ENCODE results near the gene IFT88. TPM values are rescaled to one million over a fixed set of nuclear protein-coding genes. Genes with fewer than 3 reads are reported as not detected.

IFT88 gene
- total and polyA plus RNA-seq, 4 donors = 3.4 to 19.1 (median 13.0) TPM

GRCh38 chr13:20526664-20527063, 40.3 kb upstream of the IFT88 start:
- no peak overlapping the region for H3K27ac ChIP-seq (ENCODE audit: low read depth in 1 of 2, low read length in 2 of 2)
- H3K4me1 ChIP-seq (ENCODE audit: control insufficient read depth in 1 of 2, insufficient read depth in 2 of 2, low read length in 2 of 2) = no peaks in the 10 kb centered on the region
- intact Hi-C loops (cut with DNase I) = loop anchor here (5.0 kb wide), 1 partner anchor 41 kb away; the partner anchor contains the start of gene IFT88 (in 2 of the 2)
- DNase-seq (no peak), ATAC-seq (ENCODE audit: low FRiP score) (no peak)
- peak overlapping the region in 1 of 2 donors; percentile 97 for H3K4me3 ChIP-seq (ENCODE audit: low read length in 2 of 2)
- H3K36me3 ChIP-seq (ENCODE audit: control insufficient read depth in 1 of 2, insufficient read depth in 2 of 2, low read length in 1 of 2) = no peaks in the 10 kb centered on the region
- WGBS, 2 donors = 39 to 43% methylated on average over 6 of the region's 6 CpGs
- H3K27me3 ChIP-seq (ENCODE audit: control insufficient read depth in 1 of 2, insufficient read depth in 2 of 2, low read length in 1 of 2) = no peaks in the 10 kb centered on the region
- H3K9me3 ChIP-seq (ENCODE audit: control insufficient read depth, low read length) = no peaks in the 10 kb centered on the region

GRCh38 chr13:20528452-20528851, 38.5 kb upstream of the IFT88 start:
- intact Hi-C loops (cut with DNase I) = loop anchor here (5.0 kb wide), 1 partner anchor 39 kb away; the partner anchor contains the start of gene IFT88 (in 2 of the 2)
- Histone ChIP-seq H3K27ac (ENCODE audit: low read depth in 1 of 2, low read length in 2 of 2) (no peak overlapping the region), H3K36me3 (ENCODE audit: control insufficient read depth in 1 of 2, insufficient read depth in 2 of 2, low read length in 1 of 2) (no peaks in the 10 kb centered on the region), H3K27me3 (ENCODE audit: control insufficient read depth in 1 of 2, insufficient read depth in 2 of 2, low read length in 1 of 2) (peaks cover 0 to 2% of the 10 kb centered on the region in 2 donors), H3K4me3 (ENCODE audit: low read length in 2 of 2) (no peak overlapping the region), H3K4me1 (ENCODE audit: control insufficient read depth in 1 of 2, insufficient read depth in 2 of 2, low read length in 2 of 2) (no peaks in the 10 kb centered on the region), H3K9me3 (ENCODE audit: control insufficient read depth, low read length) (no peaks in the 10 kb centered on the region)
- ATAC-seq (ENCODE audit: low FRiP score) = no peak
- no peak for DNase-seq
- WGBS, 2 donors = 88 to 93% methylated on average over 2 of the region's 2 CpGs

- WGBS, 2 donors = 77 to 80% methylated on average over 10 of the region's 10 CpGs
- no peak for ATAC-seq (ENCODE audit: low FRiP score)
- Histone ChIP-seq H3K4me3 (ENCODE audit: low read length in 2 of 2) (no peak overlapping the region), H3K9me3 (ENCODE audit: control insufficient read depth, low read length) (no peaks in the 10 kb centered on the region), H3K4me1 (ENCODE audit: control insufficient read depth in 1 of 2, insufficient read depth in 2 of 2, low read length in 2 of 2) (no peaks in the 10 kb centered on the region), H3K36me3 (ENCODE audit: control insufficient read depth in 1 of 2, insufficient read depth in 2 of 2, low read length in 1 of 2) (no peaks in the 10 kb centered on the region), H3K27ac (ENCODE audit: low read depth in 1 of 2, low read length in 2 of 2) (no peak overlapping the region), H3K27me3 (ENCODE audit: control insufficient read depth in 1 of 2, insufficient read depth in 2 of 2, low read length in 1 of 2) (peaks cover 0 to 2% of the 10 kb centered on the region in 2 donors)
- no peak for DNase-seq
- intact Hi-C loops (cut with DNase I) = no loop called here
Observed at GRCh38 chr13:20534038-20534608, 32.8 kb upstream of the IFT88 start.

GRCh38 chr13:20536992-20537391, 30.0 kb upstream of the IFT88 start:
- Histone ChIP-seq H3K36me3 (ENCODE audit: control insufficient read depth in 1 of 2, insufficient read depth in 2 of 2, low read length in 1 of 2) (no peaks in the 10 kb centered on the region), H3K4me3 (ENCODE audit: low read length in 2 of 2) (no peak overlapping the region), H3K27me3 (ENCODE audit: control insufficient read depth in 1 of 2, insufficient read depth in 2 of 2, low read length in 1 of 2) (peaks cover 0 to 2% of the 10 kb centered on the region in 2 donors), H3K9me3 (ENCODE audit: control insufficient read depth, low read length) (no peaks in the 10 kb centered on the region), H3K27ac (ENCODE audit: low read depth in 1 of 2, low read length in 2 of 2) (no peak overlapping the region), H3K4me1 (ENCODE audit: control insufficient read depth in 1 of 2, insufficient read depth in 2 of 2, low read length in 2 of 2) (no peaks in the 10 kb centered on the region)
- ATAC-seq (ENCODE audit: low FRiP score) (no peak), DNase-seq (no peak)
- intact Hi-C loops (cut with DNase I) = no loop called here

- DNase-seq (no peak), ATAC-seq (ENCODE audit: low FRiP score) (no peak)
- H3K36me3 ChIP-seq (ENCODE audit: control insufficient read depth in 1 of 2, insufficient read depth in 2 of 2, low read length in 1 of 2) = no peaks in the 10 kb centered on the region
- 86 to 90% methylated on average over 7 of the region's 7 CpGs for WGBS, 2 donors
- H3K9me3 ChIP-seq (ENCODE audit: control insufficient read depth, low read length) = no peaks in the 10 kb centered on the region
- H3K27ac ChIP-seq (ENCODE audit: low read depth in 1 of 2, low read length in 2 of 2) = no peak overlapping the region
- no peaks in the 10 kb centered on the region for H3K4me1 ChIP-seq (ENCODE audit: control insufficient read depth in 1 of 2, insufficient read depth in 2 of 2, low read length in 2 of 2)
- intact Hi-C loops (cut with DNase I) = no loop called here
- H3K27me3 ChIP-seq (ENCODE audit: control insufficient read depth in 1 of 2, insufficient read depth in 2 of 2, low read length in 1 of 2) = no peaks in the 10 kb centered on the region
- H3K4me3 ChIP-seq (ENCODE audit: low read length in 2 of 2) = no peak overlapping the region
Observed at GRCh38 chr13:20544201-20544923, 22.6 kb upstream of the IFT88 start.

- no peak for ATAC-seq (ENCODE audit: low FRiP score)
- H3K27ac ChIP-seq (ENCODE audit: low read depth in 1 of 2, low read length in 2 of 2) = no peak overlapping the region
Observed at GRCh38 chr13:20546556-20546955, 20.4 kb upstream of the IFT88 start.

GRCh38 chr13:20547479-20547908, 19.5 kb upstream of the IFT88 start:
- H3K36me3 ChIP-seq (ENCODE audit: control insufficient read depth in 1 of 2, insufficient read depth in 2 of 2, low read length in 1 of 2) = no peaks in the 10 kb centered on the region
- no peaks in the 10 kb centered on the region for H3K9me3 ChIP-seq (ENCODE audit: control insufficient read depth, low read length)
- no peaks in the 10 kb centered on the region for H3K27me3 ChIP-seq (ENCODE audit: control insufficient read depth in 1 of 2, insufficient read depth in 2 of 2, low read length in 1 of 2)
- DNase-seq (no peak), ATAC-seq (ENCODE audit: low FRiP score) (no peak)
- H3K27ac ChIP-seq (ENCODE audit: low read depth in 1 of 2, low read length in 2 of 2) = no peak overlapping the region
- H3K4me1 ChIP-seq (ENCODE audit: control insufficient read depth in 1 of 2, insufficient read depth in 2 of 2, low read length in 2 of 2) = no peaks in the 10 kb centered on the region
- intact Hi-C loops (cut with DNase I) = no loop called here
- 87 to 88% methylated on average over 4 of the region's 4 CpGs for WGBS, 2 donors
- H3K4me3 ChIP-seq (ENCODE audit: low read length in 2 of 2) = no peak overlapping the region

More at GRCh38 chr13:20546556-20546955, 20.4 kb upstream of the IFT88 start:
- Histone ChIP-seq H3K36me3 (ENCODE audit: control insufficient read depth in 1 of 2, insufficient read depth in 2 of 2, low read length in 1 of 2) (no peaks in the 10 kb centered on the region), H3K4me3 (ENCODE audit: low read length in 2 of 2) (no peak overlapping the region), H3K27me3 (ENCODE audit: control insufficient read depth in 1 of 2, insufficient read depth in 2 of 2, low read length in 1 of 2) (no peaks in the 10 kb centered on the region), H3K9me3 (ENCODE audit: control insufficient read depth, low read length) (no peaks in the 10 kb centered on the region), H3K4me1 (ENCODE audit: control insufficient read depth in 1 of 2, insufficient read depth in 2 of 2, low read length in 2 of 2) (no peaks in the 10 kb centered on the region)
- intact Hi-C loops (cut with DNase I) = no loop called here
- 89 to 100% methylated on average over 1 of the region's 1 CpG for WGBS, 2 donors
- no peak for DNase-seq

GRCh38 chr13:20550799-20551198, 16.2 kb upstream of the IFT88 start:
- no peak overlapping the region for H3K27ac ChIP-seq (ENCODE audit: low read depth in 1 of 2, low read length in 2 of 2)
- ATAC-seq (ENCODE audit: low FRiP score) = no peak
- intact Hi-C loops (cut with DNase I) = no loop called here
- 63 to 66% methylated on average over 5 of the region's 5 CpGs for WGBS, 2 donors
- H3K27me3 ChIP-seq (ENCODE audit: control insufficient read depth in 1 of 2, insufficient read depth in 2 of 2, low read length in 1 of 2) = no peaks in the 10 kb centered on the region
- no peaks in the 10 kb centered on the region for H3K36me3 ChIP-seq (ENCODE audit: control insufficient read depth in 1 of 2, insufficient read depth in 2 of 2, low read length in 1 of 2)
- H3K9me3 ChIP-seq (ENCODE audit: control insufficient read depth, low read length) = no peaks in the 10 kb centered on the region
- H3K4me3 ChIP-seq (ENCODE audit: low read length in 2 of 2) = no peak overlapping the region
- H3K4me1 ChIP-seq (ENCODE audit: control insufficient read depth in 1 of 2, insufficient read depth in 2 of 2, low read length in 2 of 2) = no peaks in the 10 kb centered on the region
- no peak for DNase-seq

- no peak for DNase-seq
- no peaks in the 10 kb centered on the region for H3K36me3 ChIP-seq (ENCODE audit: control insufficient read depth in 1 of 2, insufficient read depth in 2 of 2, low read length in 1 of 2)
- intact Hi-C loops (cut with DNase I) = no loop called here
- no peaks in the 10 kb centered on the region for H3K4me1 ChIP-seq (ENCODE audit: control insufficient read depth in 1 of 2, insufficient read depth in 2 of 2, low read length in 2 of 2)
- no peaks in the 10 kb centered on the region for H3K9me3 ChIP-seq (ENCODE audit: control insufficient read depth, low read length)
- H3K27ac ChIP-seq (ENCODE audit: low read depth in 1 of 2, low read length in 2 of 2) = no peak overlapping the region
- H3K27me3 ChIP-seq (ENCODE audit: control insufficient read depth in 1 of 2, insufficient read depth in 2 of 2, low read length in 1 of 2) = no peaks in the 10 kb centered on the region
- H3K4me3 ChIP-seq (ENCODE audit: low read length in 2 of 2) = no peak overlapping the region
- WGBS, 2 donors = 70 to 71% methylated on average over 3 of the region's 3 CpGs
- ATAC-seq (ENCODE audit: low FRiP score) = no peak
Observed at GRCh38 chr13:20553311-20553710, 13.6 kb upstream of the IFT88 start.
